ENCODE data around the gene RTP5.

GRCh38 chr2:241914542-241914941 lies 45.0 kb downstream of the RTP5 start:
- no peak for TF ChIP-seq EZH2 (IDR thresholded peaks at IDR 0.05; ENCODE audit: borderline replicate concordance, insufficient read depth, low read depth, low read length, poor library complexity, severe bottlenecking)
- no peak for TF ChIP-seq CTCF (IDR thresholded peaks at IDR 0.05)

Measured in B cell (primary cell).